ENCODE results near the gene GALNT7. TPM values are rescaled to one million over a fixed set of nuclear protein-coding genes. Genes with fewer than 3 reads are reported as not detected.
A peak's percentile ranks its signal among the peaks of the same experiment; 100 is the strongest.

The GALNT7 gene
- total and polyA plus RNA-seq, 7 donors = 0.69 to 3.2 (median 1.6) TPM

- Histone ChIP-seq H3K27me3 (ENCODE audit: insufficient read depth in 3 of 3, low read length in 2 of 3) (no peaks in the 10 kb centered on the region), H3K27ac (no peak overlapping the region), H3K36me3 (ENCODE audit: insufficient read depth in 1 of 2, low read depth in 1 of 2) (no peaks in the 10 kb centered on the region), H3K4me1 (no peaks in the 10 kb centered on the region), H3K9me3 (no peaks in the 10 kb centered on the region), H3K4me3 (no peak overlapping the region)
- 40 to 63% (median 40%) methylated on average over 2 of the region's 2 CpGs for WGBS, 3 donors
- DNase-seq = no peak
- no peak for ATAC-seq
- intact Hi-C loops (cut with DNase I) = no loop called here
- TF ChIP-seq, protein P1, sequence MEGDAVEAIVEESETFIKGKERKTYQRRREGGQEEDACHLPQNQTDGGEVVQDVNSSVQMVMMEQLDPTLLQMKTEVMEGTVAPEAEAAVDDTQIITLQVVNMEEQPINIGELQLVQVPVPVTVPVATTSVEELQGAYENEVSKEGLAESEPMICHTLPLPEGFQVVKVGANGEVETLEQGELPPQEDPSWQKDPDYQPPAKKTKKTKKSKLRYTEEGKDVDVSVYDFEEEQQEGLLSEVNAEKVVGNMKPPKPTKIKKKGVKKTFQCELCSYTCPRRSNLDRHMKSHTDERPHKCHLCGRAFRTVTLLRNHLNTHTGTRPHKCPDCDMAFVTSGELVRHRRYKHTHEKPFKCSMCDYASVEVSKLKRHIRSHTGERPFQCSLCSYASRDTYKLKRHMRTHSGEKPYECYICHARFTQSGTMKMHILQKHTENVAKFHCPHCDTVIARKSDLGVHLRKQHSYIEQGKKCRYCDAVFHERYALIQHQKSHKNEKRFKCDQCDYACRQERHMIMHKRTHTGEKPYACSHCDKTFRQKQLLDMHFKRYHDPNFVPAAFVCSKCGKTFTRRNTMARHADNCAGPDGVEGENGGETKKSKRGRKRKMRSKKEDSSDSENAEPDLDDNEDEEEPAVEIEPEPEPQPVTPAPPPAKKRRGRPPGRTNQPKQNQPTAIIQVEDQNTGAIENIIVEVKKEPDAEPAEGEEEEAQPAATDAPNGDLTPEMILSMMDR (IDR thresholded peaks at IDR 0.05) = no peak
Measured at GRCh38 chr4:173237152-173237551, 68.5 kb downstream of the GALNT7 start.

DNA sequence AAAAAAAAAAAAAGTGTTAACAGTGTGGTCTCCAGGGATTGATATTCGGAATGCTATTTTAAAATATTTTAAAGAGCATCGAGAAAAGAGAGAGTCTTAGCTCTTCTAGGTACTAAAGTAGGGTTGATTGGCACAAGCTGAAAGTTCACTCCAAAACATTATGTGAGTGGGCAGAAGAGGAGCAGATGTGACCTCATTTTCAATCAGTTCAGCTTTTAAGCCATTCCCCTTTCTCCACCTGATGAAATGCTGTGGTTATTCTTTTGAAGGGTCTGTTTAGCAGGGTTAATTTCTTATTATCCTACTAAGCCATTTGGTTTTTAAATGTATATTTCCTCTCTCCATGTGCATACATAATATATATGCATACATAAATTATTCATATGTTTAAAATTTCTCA, 69.2 kb downstream of the GALNT7 start:
- DNase-seq (no peak), ATAC-seq (no peak)
- intact Hi-C loops (cut with DNase I) = no loop called here
- Histone ChIP-seq H3K27me3 (ENCODE audit: insufficient read depth in 3 of 3, low read length in 2 of 3) (no peaks in the 10 kb centered on the region), H3K36me3 (ENCODE audit: insufficient read depth in 1 of 2, low read depth in 1 of 2) (no peaks in the 10 kb centered on the region), H3K27ac (no peak overlapping the region), H3K4me1 (no peaks in the 10 kb centered on the region), H3K9me3 (no peaks in the 10 kb centered on the region), H3K4me3 (no peak overlapping the region)
- WGBS, 3 donors = 58 to 73% (median 62%) methylated on average over 2 of the region's 2 CpGs
- TF ChIP-seq, protein P1 (IDR thresholded peaks at IDR 0.05) = no peak

DNA sequence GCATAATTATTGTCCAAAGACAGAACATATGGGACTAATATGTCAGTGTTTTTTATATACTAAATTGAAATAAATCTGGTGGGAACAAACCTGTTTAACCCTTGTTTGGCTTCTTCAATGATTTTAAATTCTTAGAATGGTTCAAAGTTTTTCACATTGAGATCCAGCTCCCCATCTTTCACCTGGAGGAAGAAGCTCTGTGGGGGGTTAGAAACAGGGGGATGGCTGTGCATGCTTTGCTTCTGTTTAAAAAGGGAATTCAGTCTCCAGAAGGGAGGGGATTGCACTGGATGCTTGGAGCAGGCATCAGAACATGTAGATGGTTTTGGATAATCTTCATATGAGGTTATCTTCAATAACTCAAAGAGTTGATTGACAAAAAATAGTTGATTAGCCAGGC, 72.1 kb downstream of the GALNT7 start:
- ATAC-seq (no peak), DNase-seq (no peak)
- H3K4me1 ChIP-seq = no peaks in the 10 kb centered on the region
- H3K9me3 ChIP-seq = no peaks in the 10 kb centered on the region
- H3K36me3 ChIP-seq (ENCODE audit: insufficient read depth in 1 of 2, low read depth in 1 of 2) = no peaks in the 10 kb centered on the region
- no peaks in the 10 kb centered on the region for H3K27me3 ChIP-seq (ENCODE audit: insufficient read depth in 3 of 3, low read length in 2 of 3)
- TF ChIP-seq, protein P1 (IDR thresholded peaks at IDR 0.05) = no peak
- no peak overlapping the region for H3K4me3 ChIP-seq
- H3K27ac ChIP-seq = no peak overlapping the region
- intact Hi-C loops (cut with DNase I) = no loop called here

GRCh38 chr4:173242466-173243250, 74.0 kb downstream of the GALNT7 start:
- peak in 1 of 4 donors; percentile 37 for ATAC-seq
- Histone ChIP-seq H3K27ac (no peak overlapping the region), H3K4me1 (no peaks in the 10 kb centered on the region), H3K36me3 (ENCODE audit: insufficient read depth in 1 of 2, low read depth in 1 of 2) (no peaks in the 10 kb centered on the region), H3K9me3 (no peaks in the 10 kb centered on the region), H3K27me3 (ENCODE audit: insufficient read depth in 3 of 3, low read length in 2 of 3) (peaks cover 0 to 3% (median 0%) of the 10 kb centered on the region in 3 donors), H3K4me3 (no peak overlapping the region)
- 93 to 99% (median 96%) methylated on average over 3 of the region's 3 CpGs for WGBS, 3 donors
- TF ChIP-seq, protein P1 (IDR thresholded peaks at IDR 0.05) = no peak
- no peak for DNase-seq
- intact Hi-C loops (cut with DNase I) = no loop called here

DNA sequence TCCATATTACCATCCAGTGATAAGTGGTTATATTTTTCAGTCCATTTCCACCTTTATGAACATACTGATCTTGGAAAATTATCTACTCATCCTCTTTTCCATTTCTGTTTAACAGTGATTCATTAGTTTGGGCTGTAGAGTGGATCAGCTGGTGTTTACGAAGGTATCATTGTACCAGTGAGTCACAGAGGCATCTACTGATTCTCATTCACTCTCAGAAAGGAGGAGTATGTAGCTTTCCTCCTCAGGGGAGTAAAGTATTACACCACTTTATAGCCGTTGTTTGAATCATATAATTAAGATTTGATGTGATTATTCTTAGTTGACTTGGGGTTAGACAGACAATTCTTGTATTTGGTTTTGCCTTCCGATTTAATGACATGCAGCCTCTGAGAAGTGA, 74.7 kb downstream of the GALNT7 start:
- WGBS, 3 donors = 54 to 56% (median 54%) methylated on average over 3 of the region's 3 CpGs
- ATAC-seq = peak; percentile 76 to 93 (median 83)
- Histone ChIP-seq H3K36me3 (ENCODE audit: insufficient read depth in 1 of 2, low read depth in 1 of 2) (no peaks in the 10 kb centered on the region), H3K27ac (peak overlapping the region; percentile 36), H3K4me3 (no peak overlapping the region), H3K9me3 (no peaks in the 10 kb centered on the region), H3K4me1 (no peaks in the 10 kb centered on the region), H3K27me3 (ENCODE audit: insufficient read depth in 3 of 3, low read length in 2 of 3) (peaks cover 0 to 3% (median 0%) of the 10 kb centered on the region in 3 donors)
- TF ChIP-seq, protein P1 (IDR thresholded peaks at IDR 0.05) = no peak
- no peak for DNase-seq
- intact Hi-C loops (cut with DNase I) = no loop called here

Measured in psoas muscle (tissue), 8 donors.